OCI-LY3 (cell line): ENCODE results near the gene DNAJC5.

Source experiments
- CTCF ChIP-seq: fragments of 200-600, 300-600 bp; sonication (generic); IDR thresholded peaks from 2 replicates; pipeline ENCODE4 v1.5.1; 2014; ENCODE audit warnings: antibody characterized with exemption, low read length, low read depth
- EZH2phosphoT487 ChIP-seq: fragments of 200-600 bp; shearing (Covaris generic); IDR thresholded peaks from 2 replicates; pipeline ENCODE4 v1.6.1; 2018; ENCODE audit warnings: antibody characterized with exemption, mixed run types, low read depth

- TF ChIP-seq CTCF (no peak), EZH2phosphoT487 (no peak)
Observed at GRCh38 chr20:63930971-63931553, 36.1 kb downstream of the DNAJC5 start.
